AG09309 (cell line): ENCODE results near the gene HSD17B4.

Experiments
- DNase-seq: peaks from one replicate; pipeline ENCODE4 v3.0.0-alpha.2; 2010; ENCODE audit warnings: low read depth
- H3K4me3 ChIP-seq: 2 replicates; pipeline ENCODE4 v1.5.1; 2011; ENCODE audit warnings: mild to moderate bottlenecking, low read depth, low read length, moderate library complexity; ENCODE audit not compliant: control insufficient read depth
- CTCF ChIP-seq: IDR thresholded peaks from 2 replicates; pipeline ENCODE4 v1.5.1; 2011; ENCODE audit warnings: mild to moderate bottlenecking, low read depth, low read length, inconsistent platforms; ENCODE audit not compliant: insufficient read depth, control insufficient read depth; ENCODE audit errors: missing control alignments

The HSD17B4 gene, protein sequence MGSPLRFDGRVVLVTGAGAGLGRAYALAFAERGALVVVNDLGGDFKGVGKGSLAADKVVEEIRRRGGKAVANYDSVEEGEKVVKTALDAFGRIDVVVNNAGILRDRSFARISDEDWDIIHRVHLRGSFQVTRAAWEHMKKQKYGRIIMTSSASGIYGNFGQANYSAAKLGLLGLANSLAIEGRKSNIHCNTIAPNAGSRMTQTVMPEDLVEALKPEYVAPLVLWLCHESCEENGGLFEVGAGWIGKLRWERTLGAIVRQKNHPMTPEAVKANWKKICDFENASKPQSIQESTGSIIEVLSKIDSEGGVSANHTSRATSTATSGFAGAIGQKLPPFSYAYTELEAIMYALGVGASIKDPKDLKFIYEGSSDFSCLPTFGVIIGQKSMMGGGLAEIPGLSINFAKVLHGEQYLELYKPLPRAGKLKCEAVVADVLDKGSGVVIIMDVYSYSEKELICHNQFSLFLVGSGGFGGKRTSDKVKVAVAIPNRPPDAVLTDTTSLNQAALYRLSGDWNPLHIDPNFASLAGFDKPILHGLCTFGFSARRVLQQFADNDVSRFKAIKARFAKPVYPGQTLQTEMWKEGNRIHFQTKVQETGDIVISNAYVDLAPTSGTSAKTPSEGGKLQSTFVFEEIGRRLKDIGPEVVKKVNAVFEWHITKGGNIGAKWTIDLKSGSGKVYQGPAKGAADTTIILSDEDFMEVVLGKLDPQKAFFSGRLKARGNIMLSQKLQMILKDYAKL

GRCh38 chr5:119452373-119453039, at the start of gene HSD17B4:
Gene HSD17B4, plus strand, starts transcription at chr5:119452497. Its CDS starts 79 bp downstream, at chr5:119452576.
- H3K4me3 ChIP-seq, result peak within 1 kb of the TSS; percentile 98
- TF ChIP-seq CTCF, result no peak

GRCh38 chr5:119402555-119402954, 49.7 kb upstream of the HSD17B4 start:
- no peak for DNase-seq
- H3K4me3 ChIP-seq, result no peak overlapping the region
- no peak for TF ChIP-seq CTCF

More at GRCh38 chr5:119452373-119453039, at the start of gene HSD17B4:
- DNase-seq, result peak; percentile 51

DNA sequence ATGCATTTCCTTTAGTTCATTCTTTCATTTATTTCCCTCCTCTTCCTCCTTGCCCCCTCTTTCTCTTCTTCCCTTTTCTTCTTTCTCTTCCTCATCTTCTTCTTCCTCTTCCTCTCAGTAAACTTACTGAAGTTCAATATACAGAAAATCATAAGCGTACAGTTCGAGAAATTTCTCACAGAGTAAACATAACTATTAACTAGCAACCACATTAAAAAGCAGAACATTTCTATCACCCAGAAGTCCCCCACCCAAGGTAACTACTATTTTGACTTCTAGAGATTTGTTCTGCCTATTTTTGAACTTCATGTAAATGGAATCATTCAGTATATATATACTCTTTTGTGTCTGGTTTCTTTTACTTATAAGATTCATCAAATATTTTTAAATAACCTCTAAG, 48.3 kb upstream of the HSD17B4 start:
- no peak overlapping the region for H3K4me3 ChIP-seq
- no peak for TF ChIP-seq CTCF
- no peak for DNase-seq

DNA sequence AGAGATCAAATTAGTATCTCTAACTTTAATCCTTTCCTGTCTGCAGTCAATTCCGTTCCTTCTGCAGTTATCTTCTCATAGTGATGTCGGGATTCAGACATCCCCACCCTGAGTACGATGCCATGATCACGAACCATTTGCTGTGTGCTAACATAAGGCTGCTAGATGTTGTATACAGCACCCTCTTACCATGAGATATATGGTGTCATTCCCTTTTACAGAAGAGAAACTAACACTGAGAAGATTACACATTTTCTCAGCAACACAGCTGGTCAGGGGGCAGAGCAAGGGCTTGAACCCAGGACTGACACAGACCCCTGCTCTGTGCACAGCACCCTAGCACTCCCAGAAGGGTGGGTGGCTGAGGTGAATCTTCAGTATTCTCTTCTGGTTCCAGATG, 46.9 kb upstream of the HSD17B4 start:
- TF ChIP-seq CTCF, result no peak
- no peak overlapping the region for H3K4me3 ChIP-seq
- no peak for DNase-seq

- H3K4me3 ChIP-seq, result no peak overlapping the region
- TF ChIP-seq CTCF, result no peak
- no peak for DNase-seq
Measured at GRCh38 chr5:119406551-119407110, 45.7 kb upstream of the HSD17B4 start.

GRCh38 chr5:119409235-119409815, 43.0 kb upstream of the HSD17B4 start:
- no peak overlapping the region for H3K4me3 ChIP-seq
- TF ChIP-seq CTCF, result no peak
- no peak for DNase-seq
